ENCODE measurements around the gene FFAR4. TPM values are rescaled to one million over a fixed set of nuclear protein-coding genes. Genes with fewer than 3 reads are reported as not detected.

Gene FFAR4
- total RNA-seq, 1 donor from 2014 or later, result not detected

GRCh38 chr10:93552780-93553179 is 13.7 kb upstream of the FFAR4 start:
- Mint-ChIP-seq H3K4me1 (ENCODE audit: unreplicated experiment) (peaks cover 17% of the 10 kb centered on the region), H3K9me3 (ENCODE audit: unreplicated experiment) (no peaks in the 10 kb centered on the region), H3K36me3 (ENCODE audit: unreplicated experiment) (no peaks in the 10 kb centered on the region), H3K27me3 (ENCODE audit: unreplicated experiment) (no peaks in the 10 kb centered on the region), H3K27ac (ENCODE audit: unreplicated experiment) (no peak overlapping the region), H3K4me3 (ENCODE audit: unreplicated experiment) (no peak overlapping the region)
- no peak for TF ChIP-seq CTCF (IDR thresholded peaks at IDR 0.05)
- DNase-seq (ENCODE audit: extremely low spot score, unreplicated experiment), result no peak

- no peaks in the 10 kb centered on the region for H3K27me3 Mint-ChIP-seq (ENCODE audit: unreplicated experiment)
- no peak overlapping the region for H3K27ac Mint-ChIP-seq (ENCODE audit: unreplicated experiment)
Measured at GRCh38 chr10:93553482-93554315, 12.8 kb upstream of the FFAR4 start.

GRCh38 chr10:93554316-93554663 is 12.2 kb upstream of the FFAR4 start:
- Mint-ChIP-seq H3K27ac (ENCODE audit: unreplicated experiment) (no peak overlapping the region), H3K4me1 (ENCODE audit: unreplicated experiment) (peaks cover 5% of the 10 kb centered on the region), H3K9me3 (ENCODE audit: unreplicated experiment) (no peaks in the 10 kb centered on the region), H3K27me3 (ENCODE audit: unreplicated experiment) (no peaks in the 10 kb centered on the region), H3K4me3 (ENCODE audit: unreplicated experiment) (no peak overlapping the region), H3K36me3 (ENCODE audit: unreplicated experiment) (no peaks in the 10 kb centered on the region)
- no peak for DNase-seq (ENCODE audit: extremely low spot score, unreplicated experiment)
- TF ChIP-seq CTCF (IDR thresholded peaks at IDR 0.05), result no peak

More at GRCh38 chr10:93553482-93554315, 12.8 kb upstream of the FFAR4 start:
- DNase-seq (ENCODE audit: extremely low spot score, unreplicated experiment), result no peak
- no peaks in the 10 kb centered on the region for H3K9me3 Mint-ChIP-seq (ENCODE audit: unreplicated experiment)
- H3K4me1 Mint-ChIP-seq (ENCODE audit: unreplicated experiment), result peaks cover 10% of the 10 kb centered on the region
- no peak overlapping the region for H3K4me3 Mint-ChIP-seq (ENCODE audit: unreplicated experiment)
- no peak for TF ChIP-seq CTCF (IDR thresholded peaks at IDR 0.05)
- H3K36me3 Mint-ChIP-seq (ENCODE audit: unreplicated experiment), result no peaks in the 10 kb centered on the region

- Mint-ChIP-seq H3K27ac (ENCODE audit: unreplicated experiment) (no peak overlapping the region), H3K4me3 (ENCODE audit: unreplicated experiment) (no peak overlapping the region), H3K27me3 (ENCODE audit: unreplicated experiment) (no peaks in the 10 kb centered on the region), H3K4me1 (ENCODE audit: unreplicated experiment) (peaks cover 5% of the 10 kb centered on the region), H3K36me3 (ENCODE audit: unreplicated experiment) (no peaks in the 10 kb centered on the region), H3K9me3 (ENCODE audit: unreplicated experiment) (no peaks in the 10 kb centered on the region)
- peak; percentile 89 for DNase-seq (ENCODE audit: extremely low spot score, unreplicated experiment)
- peak; percentile 79 for TF ChIP-seq CTCF (IDR thresholded peaks at IDR 0.05)
Measured at GRCh38 chr10:93554760-93555432, 11.6 kb upstream of the FFAR4 start.

GRCh38 chr10:93559490-93559889 is 7.0 kb upstream of the FFAR4 start:
- no peak for TF ChIP-seq CTCF (IDR thresholded peaks at IDR 0.05)

More at GRCh38 chr10:93559490-93559889, 7.0 kb upstream of the FFAR4 start:
- Mint-ChIP-seq H3K9me3 (ENCODE audit: unreplicated experiment) (no peaks in the 10 kb centered on the region), H3K36me3 (ENCODE audit: unreplicated experiment) (no peaks in the 10 kb centered on the region), H3K27ac (ENCODE audit: unreplicated experiment) (no peak overlapping the region), H3K4me1 (ENCODE audit: unreplicated experiment) (peaks cover 5% of the 10 kb centered on the region), H3K27me3 (ENCODE audit: unreplicated experiment) (peaks cover under 1% of the 10 kb centered on the region), H3K4me3 (ENCODE audit: unreplicated experiment) (no peak overlapping the region)
- DNase-seq (ENCODE audit: extremely low spot score, unreplicated experiment), result no peak
